T-helper 2 cell treated with Interferon-gamma antibody and Interleukin-4, amounts not matched to agents 100 ng/mL and 5 ng/mL, for 36 hours (primary cell): ENCODE measurements around the gene TAF4B. TPM values are rescaled to one million over a fixed set of nuclear protein-coding genes. Genes with fewer than 3 reads are reported as not detected.

Experiments used
- intact Hi-C: fragments of 100-400 bp; cut with micrococcal nuclease; formaldehyde crosslinking; loops from one replicate; pipeline ENCODE4 v1.15.1; 2023
- total RNA-seq: library from RNA; stranded (reverse); gene quantifications from 2 replicates; pipeline ENCODE4 v1.2.3, GENCODE V29; 2022

The TAF4B gene
- total RNA-seq, 1 donor from 2014 or later, result 10.1 TPM

- intact Hi-C loops, result loop anchor here (5.0 to 10.0 kb wide), 2 partner anchors 163 to 271 kb away; partner anchors contain the start of gene KCTD1
Observed at GRCh38 chr18:26381555-26381954, 155.3 kb downstream of the TAF4B start.

GRCh38 chr18:26383454-26384270 is 157.4 kb downstream of the TAF4B start:
- intact Hi-C loops, result loop anchor here (5.0 to 10.0 kb wide), 2 partner anchors 161 to 269 kb away; partner anchors contain the start of gene KCTD1

- intact Hi-C loops, result loop anchor here (10.0 kb wide), 1 partner anchor 159 kb away; the partner anchor contains the start of gene KCTD1
Observed at GRCh38 chr18:26386002-26386401, 159.8 kb downstream of the TAF4B start.

GRCh38 chr18:26386441-26386840 is 160.2 kb downstream of the TAF4B start:
- intact Hi-C loops, result loop anchor here (10.0 kb wide), 1 partner anchor 158 kb away; the partner anchor contains the start of gene KCTD1

GRCh38 chr18:26394047-26394654 is 167.9 kb downstream of the TAF4B start:
- intact Hi-C loops, result no loop called here

GRCh38 chr18:26397019-26397418 is 170.8 kb downstream of the TAF4B start:
- intact Hi-C loops, result no loop called here

- intact Hi-C loops, result no loop called here
Observed at GRCh38 chr18:26403491-26403890, 177.2 kb downstream of the TAF4B start.

GRCh38 chr18:26405190-26405801 is 179.1 kb downstream of the TAF4B start:
- intact Hi-C loops, result no loop called here

GRCh38 chr18:26406324-26406723 is 180.1 kb downstream of the TAF4B start:
- intact Hi-C loops, result no loop called here

GRCh38 chr18:26406854-26407517 is 180.7 kb downstream of the TAF4B start:
- intact Hi-C loops, result no loop called here

- intact Hi-C loops, result no loop called here
Observed at GRCh38 chr18:26407736-26408601, 181.7 kb downstream of the TAF4B start.

- intact Hi-C loops, result no loop called here
Observed at GRCh38 chr18:26409091-26409490, 182.8 kb downstream of the TAF4B start.

GRCh38 chr18:26414901-26415440 is 188.7 kb downstream of the TAF4B start:
- intact Hi-C loops, result no loop called here

- intact Hi-C loops, result no loop called here
Observed at GRCh38 chr18:26415631-26416030, 189.4 kb downstream of the TAF4B start.

GRCh38 chr18:26416652-26417150 is 190.5 kb downstream of the TAF4B start:
- intact Hi-C loops, result no loop called here

GRCh38 chr18:26417190-26417589 is 190.9 kb downstream of the TAF4B start:
- intact Hi-C loops, result no loop called here

- intact Hi-C loops, result no loop called here
Observed at GRCh38 chr18:26418225-26418624, 192.0 kb downstream of the TAF4B start.

GRCh38 chr18:26419746-26420145 is 193.5 kb downstream of the TAF4B start:
- intact Hi-C loops, result no loop called here

- intact Hi-C loops, result no loop called here
Observed at GRCh38 chr18:26421503-26421902, 195.3 kb downstream of the TAF4B start.

- intact Hi-C loops, result no loop called here
Observed at GRCh38 chr18:26421931-26422330, 195.7 kb downstream of the TAF4B start.
